Neural progenitor cell (in vitro differentiated cells): Measurements from ENCODE around the gene MAD1L1.

Experiments
- EZH2 ChIP-seq: fragments of 200-600 bp; sonication (generic); IDR thresholded peaks from 2 replicates; pipeline ENCODE4 v1.6.1; 2017; ENCODE audit warnings: antibody characterized with exemption, mild to moderate bottlenecking, moderate library complexity
- TF ChIP-seq, protein P1 (sequence below): fragments of 200-600 bp; sonication (generic); IDR thresholded peaks from 2 replicates; pipeline ENCODE4 v1.5.1; 2017; ENCODE audit warnings: antibody characterized with exemption, mild to moderate bottlenecking

DNA sequence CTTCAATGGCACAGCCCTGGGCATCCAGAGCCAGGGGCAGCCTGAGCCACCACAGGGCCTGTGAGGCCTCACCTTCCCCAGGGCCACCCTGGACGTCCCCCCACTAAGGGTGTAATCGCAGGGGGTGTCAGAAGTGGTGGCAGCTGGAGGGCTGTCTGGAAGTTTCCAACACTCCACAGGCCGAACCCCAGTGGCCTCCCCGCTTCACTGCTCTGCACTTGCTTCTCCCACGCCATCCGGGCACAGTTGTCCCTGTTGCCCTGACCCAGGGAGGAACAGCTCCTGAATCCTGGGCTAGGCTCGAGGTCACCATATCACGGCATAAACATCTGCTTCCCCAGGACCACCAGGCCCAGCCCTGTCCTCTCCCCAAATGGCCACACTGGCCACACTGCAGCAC, 276.6 kb downstream of the MAD1L1 start:
- TF ChIP-seq, protein P1, sequence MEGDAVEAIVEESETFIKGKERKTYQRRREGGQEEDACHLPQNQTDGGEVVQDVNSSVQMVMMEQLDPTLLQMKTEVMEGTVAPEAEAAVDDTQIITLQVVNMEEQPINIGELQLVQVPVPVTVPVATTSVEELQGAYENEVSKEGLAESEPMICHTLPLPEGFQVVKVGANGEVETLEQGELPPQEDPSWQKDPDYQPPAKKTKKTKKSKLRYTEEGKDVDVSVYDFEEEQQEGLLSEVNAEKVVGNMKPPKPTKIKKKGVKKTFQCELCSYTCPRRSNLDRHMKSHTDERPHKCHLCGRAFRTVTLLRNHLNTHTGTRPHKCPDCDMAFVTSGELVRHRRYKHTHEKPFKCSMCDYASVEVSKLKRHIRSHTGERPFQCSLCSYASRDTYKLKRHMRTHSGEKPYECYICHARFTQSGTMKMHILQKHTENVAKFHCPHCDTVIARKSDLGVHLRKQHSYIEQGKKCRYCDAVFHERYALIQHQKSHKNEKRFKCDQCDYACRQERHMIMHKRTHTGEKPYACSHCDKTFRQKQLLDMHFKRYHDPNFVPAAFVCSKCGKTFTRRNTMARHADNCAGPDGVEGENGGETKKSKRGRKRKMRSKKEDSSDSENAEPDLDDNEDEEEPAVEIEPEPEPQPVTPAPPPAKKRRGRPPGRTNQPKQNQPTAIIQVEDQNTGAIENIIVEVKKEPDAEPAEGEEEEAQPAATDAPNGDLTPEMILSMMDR = no peak
- no peak for TF ChIP-seq EZH2
